GM12878 (cell line): ENCODE results near the gene PRLH. TPM values are rescaled to one million over a fixed set of nuclear protein-coding genes. Genes with fewer than 3 reads are reported as not detected.

Experiments used
- ATAC-seq: fragments of 200-7000 bp; cut with Tn5 transposase; 3 replicates; pipeline ENCODE4 v1.9.1; 2020; ENCODE audit warnings: mild to moderate bottlenecking, moderate library complexity
- BruUV-seq: library from RNA; stranded (reverse); fragments of 400-500 nt; replicated peaks from 2 replicates; lab custom pipeline; 2021; lab: Mats Ljungman, UMichigan
- CTCF ChIA-PET: fragments of 300-600 bp; sonication (Branson Sonifier 250); formaldehyde crosslinking; extraction: SDS; loops from one replicate; lab custom pipeline; 2021; ENCODE audit warnings: inconsistent platforms; lab: Yijun Ruan, JAX
- POLR2A ChIA-PET: fragments of 350-600 bp; formaldehyde crosslinking; extraction: SDS; loops from one replicate; lab custom pipeline; 2021; ENCODE audit warnings: inconsistent platforms; lab: Charles Lee
- RAD21 ChIA-PET: fragments of 300-600 bp; sonication (Branson Sonifier 250); formaldehyde crosslinking; loops from one replicate; lab custom pipeline; 2023; ENCODE audit warnings: antibody characterized with exemption; ENCODE audit not compliant: unreplicated experiment; lab: Charles Lee
- SMC1A ChIA-PET: fragments of 300-600 bp; sonication (Branson Sonifier 250); formaldehyde crosslinking; loops from one replicate; lab custom pipeline; 2023; ENCODE audit not compliant: unreplicated experiment, uncharacterized antibody; lab: Charles Lee
- DNase-seq: peaks from one replicate; pipeline ENCODE4 v3.0.0-alpha.2; 2011; ENCODE audit warnings: low read depth, low spot score
- FAIRE-seq: peaks from 3 replicates; lab custom pipeline; 2011; peaks lifted over from hg19 to GRCh38; lab: Jason Lieb, UNC
- H2AFZ ChIP-seq: 2 replicates; pipeline ENCODE4 v1.6.0; 2011; ENCODE audit warnings: low read depth, low read length, control low read depth; ENCODE audit not compliant: control insufficient read depth
- H3K27ac ChIP-seq: 2 replicates; pipeline ENCODE4 v1.5.1; 2011; ENCODE audit warnings: control low read depth; ENCODE audit not compliant: control insufficient read depth, insufficient read depth
- H3K27me3 ChIP-seq, 2 experiments: replicated peaks in 1 of 2; 2 replicates each; pipeline versions ENCODE4 v1.6.0 to v1.6.1; 2011; ENCODE audit warnings: low read length in 1 of 2; ENCODE audit not compliant: control insufficient read depth in 2 of 2, insufficient read depth in 2 of 2
- H3K36me3 ChIP-seq, 2 experiments: 2 replicates each; pipeline ENCODE4 v1.5.1; 2011; ENCODE audit warnings: low read length in 1 of 2; ENCODE audit not compliant: control insufficient read depth in 2 of 2, insufficient read depth in 2 of 2
- H3K4me1 ChIP-seq: 2 replicates; pipeline ENCODE4 v1.6.1; 2011; ENCODE audit warnings: mild to moderate bottlenecking, low read length, moderate library complexity, mixed read lengths; ENCODE audit not compliant: control insufficient read depth, insufficient read depth
- H3K4me2 ChIP-seq: 2 replicates; pipeline ENCODE4 v1.6.0; 2011; ENCODE audit warnings: control low read depth; ENCODE audit not compliant: control insufficient read depth, insufficient read depth
- H3K4me3 ChIP-seq: fragments of 200-600 bp; sonication (generic); 2 replicates; pipeline ENCODE4 v1.5.1; 2016
- H3K79me2 ChIP-seq: 2 replicates; pipeline ENCODE4 v1.6.0; 2011; ENCODE audit warnings: low read length; ENCODE audit not compliant: control insufficient read depth, insufficient read depth
- H3K9ac ChIP-seq: 2 replicates; pipeline ENCODE4 v1.8.0; 2011; ENCODE audit warnings: low read length, control low read depth, mixed read lengths; ENCODE audit not compliant: control insufficient read depth, insufficient read depth
- H3K9me3 ChIP-seq: replicated peaks from 3 replicates; pipeline ENCODE4 v1.5.1; 2011; ENCODE audit warnings: mild to moderate bottlenecking, low read length; ENCODE audit not compliant: control insufficient read depth, insufficient read depth
- H4K20me1 ChIP-seq: 2 replicates; pipeline ENCODE4 v1.6.0; 2011; ENCODE audit not compliant: control insufficient read depth, insufficient read depth
- ATF2 ChIP-seq: IDR thresholded peaks from 2 replicates; pipeline ENCODE4 v1.6.1; 2012; ENCODE audit warnings: low read length, inconsistent platforms
- ATF7 ChIP-seq: fragments of 450-650 bp; IDR thresholded peaks from 2 replicates; pipeline ENCODE4 v1.6.1; 2016; ENCODE audit warnings: low read depth, mild to moderate bottlenecking
- CBFB ChIP-seq: IDR thresholded peaks from 2 replicates; pipeline ENCODE4 v1.6.1; 2016; ENCODE audit warnings: antibody characterized with exemption, low read depth
- CEBPZ ChIP-seq: fragments of 150-350 bp; IDR thresholded peaks from 2 replicates; pipeline ENCODE4 v1.6.1; 2016; ENCODE audit warnings: low read depth, low read length
- CREM ChIP-seq: IDR thresholded peaks from 2 replicates; pipeline ENCODE4 v1.6.1; 2014; ENCODE audit warnings: antibody characterized with exemption, low read depth
- DPF2 ChIP-seq: fragments of 450-650 bp; IDR thresholded peaks from 2 replicates; pipeline ENCODE4 v1.6.1; 2017; ENCODE audit warnings: mild to moderate bottlenecking
- FOXM1 ChIP-seq: IDR thresholded peaks from 2 replicates; pipeline ENCODE4 v1.6.1; 2012; ENCODE audit warnings: low read depth, mild to moderate bottlenecking, inconsistent platforms, low read length, moderate library complexity
- GABPA ChIP-seq: IDR thresholded peaks from 2 replicates; pipeline ENCODE4 v1.6.1; 2014; ENCODE audit warnings: antibody characterized with exemption, low read depth, mild to moderate bottlenecking, inconsistent platforms
- IKZF1 ChIP-seq: fragments of 450-650 bp; conservative IDR thresholded peaks from 2 replicates; pipeline ENCODE4 v1.6.1; 2017; ENCODE audit warnings: antibody characterized with exemption, mild to moderate bottlenecking
- KLF5 ChIP-seq: fragments of 450-650 bp; IDR thresholded peaks from 2 replicates; pipeline ENCODE4 v1.6.1; 2014; ENCODE audit warnings: mild to moderate bottlenecking; ENCODE audit not compliant: partially characterized antibody
- MAX ChIP-seq: IDR thresholded peaks from 2 replicates; pipeline ENCODE4 v1.6.1; 2012; ENCODE audit warnings: low read depth, low read length, improper control_type of control experiment
- NFXL1 ChIP-seq: fragments of 450-650 bp; IDR thresholded peaks from 2 replicates; pipeline ENCODE4 v1.6.1; 2017; ENCODE audit warnings: antibody characterized with exemption, mild to moderate bottlenecking, borderline replicate concordance
- PRDM15 ChIP-seq: fragments of 450-650 bp; formaldehyde crosslinking; IDR thresholded peaks from 2 replicates; pipeline ENCODE4 v1.4.0; 2020; ENCODE audit warnings: mild to moderate bottlenecking, moderate library complexity
- ZNF207 ChIP-seq: fragments of 450-650 bp; IDR thresholded peaks from 2 replicates; pipeline ENCODE4 v1.6.1; 2014; ENCODE audit warnings: antibody characterized with exemption, mild to moderate bottlenecking, borderline replicate concordance
- ZNF217 ChIP-seq: fragments of 450-650 bp; IDR thresholded peaks from 2 replicates; pipeline ENCODE4 v1.6.1; 2017; ENCODE audit warnings: antibody characterized with exemption, mild to moderate bottlenecking
- WGBS: methylation state at CpG from one replicate; pipeline ENCODE4 v1.1.6; 2016; ENCODE audit warnings: low lambda C conversion rate; ENCODE audit not compliant: insufficient replicate concordance, insufficient coverage; ENCODE audit errors: missing lambda C conversion rate; 5-methylcytosine and 5-hydroxymethylcytosine counted together
- in situ Hi-C: fragments of 300-500 bp; cut with MboI; formaldehyde crosslinking; loops from 9 replicates; pipeline ENCODE4 v1.14.3; 2018; ENCODE audit warnings: mixed read lengths
- intact Hi-C: fragments of 100-400 bp; cut with micrococcal nuclease; formaldehyde crosslinking; loops from one replicate; pipeline ENCODE4 v1.14.2; 2022; ENCODE audit not compliant: unreplicated experiment
- polyA plus RNA-seq, 11 experiments: library from polyadenylated mRNA; depleted of rRNA in 4 of 11; unstranded in 6 of 11; stranded (reverse) in 5 of 11; fragments of >200 nt; fragmentation: Nextera tagmentation in 4 of 11; fragmentation: Illumina TruSeq in 1 of 11; extraction: Ambion mirVana in 4 of 11; extraction: Trizol in 1 of 11; gene quantifications; 1 replicate in 1 of 11; 2 replicates in 10 of 11; pipeline versions ENCODE4 v1.2.1 to v1.2.3, GENCODE V29; 2011 to 2016; ENCODE audit warnings: inconsistent platforms in 2 of 11, missing spikeins in 2 of 11, low read depth in 1 of 11
- total RNA-seq, 4 experiments: library from RNA; depleted of rRNA in 3 of 4; stranded (reverse); fragments of >200 nt in 3 of 4; fragmentation: Illumina TruSeq in 1 of 4; extraction: Trizol in 1 of 4; gene quantifications; 2 replicates each; pipeline versions ENCODE4 v1.2.1 to v1.2.3, GENCODE V29; 2013 to 2021

PRLH gene
- total and polyA plus RNA-seq, 10 of the 15 experiments (the other 5 are each of a cell fraction or from before 2014, with no cell fraction given) = not detected

- no peak for TF ChIP-seq GABPA
- no peak for TF ChIP-seq MAX
- TF ChIP-seq CEBPZ = no peak
- no peak for TF ChIP-seq KLF5
- no peak for TF ChIP-seq CBFB
- TF ChIP-seq ZNF207 = no peak
- TF ChIP-seq DPF2 = no peak
Observed at GRCh38 chr2:237519506-237520245, 46.7 kb upstream of the PRLH start (continued).

- no peaks in the 10 kb centered on the region for H3K9me3 ChIP-seq
- no peak overlapping the region for H2AFZ ChIP-seq
- POLR2A ChIA-PET = no interaction called here
- no peak overlapping the region for H3K27ac ChIP-seq
- WGBS = 37% methylated on average over 5 of the region's 6 CpGs
- no peaks in the 10 kb centered on the region for H3K36me3 ChIP-seq
- intact Hi-C loops = no loop called here
- RAD21 ChIA-PET = no interaction called here
- no peaks in the 10 kb centered on the region for H3K79me2 ChIP-seq
- H3K9ac ChIP-seq = no peak overlapping the region
- H4K20me1 ChIP-seq = no peaks in the 10 kb centered on the region
- no peak overlapping the region for H3K4me3 ChIP-seq
- ATAC-seq = no peak
- FAIRE-seq = no peak
- SMC1A ChIA-PET = interaction anchor here (1.5 kb wide), 1 partner anchor 51 kb away, joined by 5 read pairs; no protein-coding TSS in a partner anchor
- no peaks in the 10 kb centered on the region for H3K4me1 ChIP-seq
- H3K4me2 ChIP-seq = no peak overlapping the region
- H3K27me3 ChIP-seq = no peaks in the 10 kb centered on the region
- no TSS peak for BruUV-seq
- DNase-seq = no peak
- in situ Hi-C loops = no loop called here
- CTCF ChIA-PET = interaction anchor here (2.6 kb wide), 1 partner anchor 52 kb away, joined by 14 read pairs; no protein-coding TSS in a partner anchor
- TF ChIP-seq NFXL1 (no peak), IKZF1 (no peak), CREM (no peak), PRDM15 (CRISPR knock-in tag) (no peak), FOXM1 (no peak), ATF7 (no peak), ZNF217 (no peak), ATF2 (no peak)
Observed at GRCh38 chr2:237520290-237520689, 46.1 kb upstream of the PRLH start.
